HEK293 (cell line): ENCODE results near the gene VAMP8.
"Not testable (repeated sequence)": the region's sequence is repeated elsewhere in the genome, so short reads cannot be mapped to it uniquely, and the experiment has no call there.

Source experiments
- HOXA7 ChIP-seq: sonication (generic); formaldehyde crosslinking; IDR thresholded peaks from 2 replicates; pipeline ENCODE4 v1.8.1; 2022; ENCODE audit warnings: missing genetic modification reagents, borderline replicate concordance
- MYNN ChIP-seq: fragments of 450-650 bp; formaldehyde crosslinking; IDR thresholded peaks from 2 replicates; pipeline ENCODE4 v1.5.1; 2016; ENCODE audit warnings: missing biosample characterization, missing genetic modification characterization, borderline replicate concordance
- RBAK ChIP-seq: fragments of 450-650 bp; formaldehyde crosslinking; IDR thresholded peaks from 2 replicates; pipeline ENCODE4 v1.5.1; 2016; ENCODE audit warnings: missing biosample characterization, missing genetic modification characterization
- TCF7L2 ChIP-seq: IDR thresholded peaks from 2 replicates; pipeline ENCODE4 v1.6.1; 2011; ENCODE audit warnings: low read depth, mild to moderate bottlenecking, inconsistent platforms, low read length, moderate library complexity, borderline replicate concordance
- ZFP41 ChIP-seq: fragments of 450-650 bp; formaldehyde crosslinking; IDR thresholded peaks from 2 replicates; pipeline ENCODE4 v1.5.1; 2016; ENCODE audit warnings: missing biosample characterization, missing genetic modification characterization, borderline replicate concordance
- ZNF121 ChIP-seq: fragments of 450-650 bp; formaldehyde crosslinking; IDR thresholded peaks from 2 replicates; pipeline ENCODE4 v1.5.1; 2016; ENCODE audit warnings: missing biosample characterization, missing genetic modification characterization
- ZNF335 ChIP-seq: fragments of 450-650 bp; formaldehyde crosslinking; conservative IDR thresholded peaks from 2 replicates; pipeline ENCODE4 v1.5.1; 2016; ENCODE audit warnings: missing biosample characterization, missing genetic modification characterization
- ZNF423 ChIP-seq: fragments of 450-650 bp; formaldehyde crosslinking; IDR thresholded peaks from 2 replicates; pipeline ENCODE4 v1.5.1; 2016; ENCODE audit warnings: missing biosample characterization, missing genetic modification characterization
- ZNF561 ChIP-seq: fragments of 450-650 bp; IDR thresholded peaks from 2 replicates; pipeline ENCODE4 v1.5.1; 2018; ENCODE audit warnings: missing biosample characterization, missing genetic modification characterization, borderline replicate concordance
- ZNF629 ChIP-seq: fragments of 450-650 bp; formaldehyde crosslinking; IDR thresholded peaks from 2 replicates; pipeline ENCODE4 v1.5.1; 2017; ENCODE audit warnings: missing biosample characterization, missing genetic modification characterization
- TF ChIP-seq, protein P1 (sequence below): fragments of 450-650 bp; formaldehyde crosslinking; IDR thresholded peaks from 2 replicates; pipeline ENCODE4 v1.5.1; 2016; ENCODE audit warnings: missing biosample characterization, missing genetic modification characterization
- TF ChIP-seq, protein P2 (sequence below): fragments of 450-650 bp; formaldehyde crosslinking; IDR thresholded peaks from 2 replicates; pipeline ENCODE4 v1.5.1; 2016; ENCODE audit warnings: missing biosample characterization, missing genetic modification characterization
- TF ChIP-seq, protein P3 (sequence below): fragments of 450-650 bp; formaldehyde crosslinking; IDR thresholded peaks from 2 replicates; pipeline ENCODE4 v1.5.1; 2016; ENCODE audit warnings: missing biosample characterization, missing genetic modification characterization, low read depth

DNA sequence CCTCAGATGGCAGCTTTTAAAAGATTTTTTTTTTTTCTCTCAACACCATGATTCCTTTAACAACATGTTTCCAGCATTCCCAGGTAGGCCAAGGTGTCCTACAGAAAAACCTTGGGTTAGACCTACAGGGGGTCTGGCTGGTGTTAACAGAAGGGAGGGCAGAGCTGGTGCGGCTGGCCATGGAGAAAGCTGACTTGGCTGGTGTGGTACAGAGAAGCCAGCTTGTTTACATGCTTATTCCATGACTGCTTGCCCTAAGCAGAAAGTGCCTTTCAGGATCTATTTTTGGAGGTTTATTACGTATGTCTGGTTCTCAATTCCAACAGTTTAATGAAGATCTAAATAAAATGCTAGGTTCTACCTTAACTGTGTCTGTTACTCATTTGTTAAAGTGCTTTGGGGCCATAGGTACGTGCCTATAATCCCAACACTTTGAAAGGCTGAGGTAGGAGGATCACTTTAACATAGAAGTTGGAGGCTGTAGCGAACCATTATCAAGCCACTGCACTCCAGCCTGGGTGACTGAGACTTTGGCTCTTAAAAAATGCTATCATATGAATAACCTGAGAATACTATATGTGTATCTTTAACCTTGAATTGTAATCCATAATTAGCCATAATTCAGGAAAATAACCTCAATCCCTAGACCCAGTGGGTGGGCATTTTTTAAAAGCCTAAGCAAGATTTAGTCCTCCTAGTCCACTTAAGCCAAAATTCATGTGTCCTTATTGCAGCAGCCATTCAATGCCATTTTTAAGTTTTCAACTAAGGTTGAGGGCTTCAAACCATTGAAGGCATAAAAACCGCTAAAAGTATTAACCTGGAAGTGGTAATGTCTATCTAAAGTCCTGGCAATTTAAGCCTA lies 32.2 kb upstream of the VAMP8 start:
- not testable (repeated sequence) for TF ChIP-seq ZNF335 (tag by site-specific recombination); ZNF561; TCF7L2; ZNF121; ZNF423 (tag by site-specific recombination); HOXA7 (CRISPR knock-in tag); ZFP41; MYNN (tag by site-specific recombination); RBAK (tag by site-specific recombination); ZNF629
- TF ChIP-seq, protein P1, sequence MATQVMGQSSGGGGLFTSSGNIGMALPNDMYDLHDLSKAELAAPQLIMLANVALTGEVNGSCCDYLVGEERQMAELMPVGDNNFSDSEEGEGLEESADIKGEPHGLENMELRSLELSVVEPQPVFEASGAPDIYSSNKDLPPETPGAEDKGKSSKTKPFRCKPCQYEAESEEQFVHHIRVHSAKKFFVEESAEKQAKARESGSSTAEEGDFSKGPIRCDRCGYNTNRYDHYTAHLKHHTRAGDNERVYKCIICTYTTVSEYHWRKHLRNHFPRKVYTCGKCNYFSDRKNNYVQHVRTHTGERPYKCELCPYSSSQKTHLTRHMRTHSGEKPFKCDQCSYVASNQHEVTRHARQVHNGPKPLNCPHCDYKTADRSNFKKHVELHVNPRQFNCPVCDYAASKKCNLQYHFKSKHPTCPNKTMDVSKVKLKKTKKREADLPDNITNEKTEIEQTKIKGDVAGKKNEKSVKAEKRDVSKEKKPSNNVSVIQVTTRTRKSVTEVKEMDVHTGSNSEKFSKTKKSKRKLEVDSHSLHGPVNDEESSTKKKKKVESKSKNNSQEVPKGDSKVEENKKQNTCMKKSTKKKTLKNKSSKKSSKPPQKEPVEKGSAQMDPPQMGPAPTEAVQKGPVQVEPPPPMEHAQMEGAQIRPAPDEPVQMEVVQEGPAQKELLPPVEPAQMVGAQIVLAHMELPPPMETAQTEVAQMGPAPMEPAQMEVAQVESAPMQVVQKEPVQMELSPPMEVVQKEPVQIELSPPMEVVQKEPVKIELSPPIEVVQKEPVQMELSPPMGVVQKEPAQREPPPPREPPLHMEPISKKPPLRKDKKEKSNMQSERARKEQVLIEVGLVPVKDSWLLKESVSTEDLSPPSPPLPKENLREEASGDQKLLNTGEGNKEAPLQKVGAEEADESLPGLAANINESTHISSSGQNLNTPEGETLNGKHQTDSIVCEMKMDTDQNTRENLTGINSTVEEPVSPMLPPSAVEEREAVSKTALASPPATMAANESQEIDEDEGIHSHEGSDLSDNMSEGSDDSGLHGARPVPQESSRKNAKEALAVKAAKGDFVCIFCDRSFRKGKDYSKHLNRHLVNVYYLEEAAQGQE (tag by site-specific recombination): not testable (repeated sequence)
- TF ChIP-seq, protein P2, sequence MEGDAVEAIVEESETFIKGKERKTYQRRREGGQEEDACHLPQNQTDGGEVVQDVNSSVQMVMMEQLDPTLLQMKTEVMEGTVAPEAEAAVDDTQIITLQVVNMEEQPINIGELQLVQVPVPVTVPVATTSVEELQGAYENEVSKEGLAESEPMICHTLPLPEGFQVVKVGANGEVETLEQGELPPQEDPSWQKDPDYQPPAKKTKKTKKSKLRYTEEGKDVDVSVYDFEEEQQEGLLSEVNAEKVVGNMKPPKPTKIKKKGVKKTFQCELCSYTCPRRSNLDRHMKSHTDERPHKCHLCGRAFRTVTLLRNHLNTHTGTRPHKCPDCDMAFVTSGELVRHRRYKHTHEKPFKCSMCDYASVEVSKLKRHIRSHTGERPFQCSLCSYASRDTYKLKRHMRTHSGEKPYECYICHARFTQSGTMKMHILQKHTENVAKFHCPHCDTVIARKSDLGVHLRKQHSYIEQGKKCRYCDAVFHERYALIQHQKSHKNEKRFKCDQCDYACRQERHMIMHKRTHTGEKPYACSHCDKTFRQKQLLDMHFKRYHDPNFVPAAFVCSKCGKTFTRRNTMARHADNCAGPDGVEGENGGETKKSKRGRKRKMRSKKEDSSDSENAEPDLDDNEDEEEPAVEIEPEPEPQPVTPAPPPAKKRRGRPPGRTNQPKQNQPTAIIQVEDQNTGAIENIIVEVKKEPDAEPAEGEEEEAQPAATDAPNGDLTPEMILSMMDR (tag by site-specific recombination): not testable (repeated sequence)
- TF ChIP-seq, protein P3, sequence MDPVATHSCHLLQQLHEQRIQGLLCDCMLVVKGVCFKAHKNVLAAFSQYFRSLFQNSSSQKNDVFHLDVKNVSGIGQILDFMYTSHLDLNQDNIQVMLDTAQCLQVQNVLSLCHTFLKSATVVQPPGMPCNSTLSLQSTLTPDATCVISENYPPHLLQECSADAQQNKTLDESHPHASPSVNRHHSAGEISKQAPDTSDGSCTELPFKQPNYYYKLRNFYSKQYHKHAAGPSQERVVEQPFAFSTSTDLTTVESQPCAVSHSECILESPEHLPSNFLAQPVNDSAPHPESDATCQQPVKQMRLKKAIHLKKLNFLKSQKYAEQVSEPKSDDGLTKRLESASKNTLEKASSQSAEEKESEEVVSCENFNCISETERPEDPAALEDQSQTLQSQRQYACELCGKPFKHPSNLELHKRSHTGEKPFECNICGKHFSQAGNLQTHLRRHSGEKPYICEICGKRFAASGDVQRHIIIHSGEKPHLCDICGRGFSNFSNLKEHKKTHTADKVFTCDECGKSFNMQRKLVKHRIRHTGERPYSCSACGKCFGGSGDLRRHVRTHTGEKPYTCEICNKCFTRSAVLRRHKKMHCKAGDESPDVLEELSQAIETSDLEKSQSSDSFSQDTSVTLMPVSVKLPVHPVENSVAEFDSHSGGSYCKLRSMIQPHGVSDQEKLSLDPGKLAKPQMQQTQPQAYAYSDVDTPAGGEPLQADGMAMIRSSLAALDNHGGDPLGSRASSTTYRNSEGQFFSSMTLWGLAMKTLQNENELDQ: not testable (repeated sequence)
